Activated CD8-positive, alpha-beta memory T cell treated with anti-CD3 and anti-CD28 coated beads, Interleukin-2, amount 50 U/mL, for 48 hours (primary cell): Measurements from ENCODE around the gene MZF1.
"Not testable (repeated sequence)": the region's sequence is repeated elsewhere in the genome, so short reads cannot be mapped to it uniquely, and the experiment has no call there.

Source experiments
- DNase-seq: peaks from one replicate; pipeline ENCODE4 v3.0.0-alpha.2; 2020

MZF1 gene

GRCh38 chr19:58572818-58573657 is at the start of gene MZF1:
TSS of gene MZF1 (minus strand) at chr19:58573335. CDS start at chr19:58571389, 1,946 bp downstream.
- peak; percentile 99 for DNase-seq

- DNase-seq = not testable (repeated sequence)
Observed at GRCh38 chr19:58607213-58607612, 34.1 kb upstream of the MZF1 start.

- not testable (repeated sequence) for DNase-seq
Observed at GRCh38 chr19:58606251-58606896, 33.2 kb upstream of the MZF1 start.

GRCh38 chr19:58586133-58586765 is 13.1 kb upstream of the MZF1 start:
- no peak for DNase-seq

DNA sequence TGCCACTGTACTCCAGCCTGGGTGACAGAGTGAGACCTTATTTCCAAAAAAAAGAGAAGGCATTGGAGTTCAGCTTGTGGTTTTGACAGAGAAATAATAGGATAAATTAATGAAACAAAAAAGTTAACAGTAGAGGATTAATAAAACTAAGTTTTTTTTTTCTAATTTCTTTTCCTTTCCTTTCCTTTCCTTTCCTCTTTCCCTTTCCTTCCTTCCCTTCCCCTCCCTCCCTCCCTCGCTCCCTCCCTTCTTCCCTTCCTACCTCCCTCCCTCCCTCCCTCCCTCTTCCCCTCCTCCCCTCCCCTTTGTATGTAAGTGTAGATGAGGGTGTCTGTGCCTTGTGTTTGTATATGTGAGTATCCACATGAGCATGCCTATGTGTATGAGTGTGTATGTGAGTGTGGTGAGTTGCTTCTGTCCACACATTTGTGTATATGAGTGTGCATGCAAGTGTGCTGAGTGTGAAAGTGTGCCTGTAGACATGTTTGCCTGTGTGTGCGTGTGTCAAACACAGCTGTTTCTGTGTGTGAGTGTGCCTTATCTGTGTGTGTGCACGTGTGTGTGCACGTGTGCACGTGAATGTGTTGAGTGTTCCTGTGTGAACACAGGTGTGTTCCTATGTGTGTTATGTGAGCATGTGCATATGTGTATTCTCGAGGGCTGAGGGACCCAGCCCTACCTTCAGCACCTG is 12.5 kb upstream of the MZF1 start:
- DNase-seq = no peak

- no peak for DNase-seq
Observed at GRCh38 chr19:58584498-58585441, 11.6 kb upstream of the MZF1 start.

- DNase-seq = no peak
Observed at GRCh38 chr19:58582985-58583384, 9.8 kb upstream of the MZF1 start.

- DNase-seq = peak; percentile 94
Observed at GRCh38 chr19:58581227-58582141, 8.3 kb upstream of the MZF1 start.

DNA sequence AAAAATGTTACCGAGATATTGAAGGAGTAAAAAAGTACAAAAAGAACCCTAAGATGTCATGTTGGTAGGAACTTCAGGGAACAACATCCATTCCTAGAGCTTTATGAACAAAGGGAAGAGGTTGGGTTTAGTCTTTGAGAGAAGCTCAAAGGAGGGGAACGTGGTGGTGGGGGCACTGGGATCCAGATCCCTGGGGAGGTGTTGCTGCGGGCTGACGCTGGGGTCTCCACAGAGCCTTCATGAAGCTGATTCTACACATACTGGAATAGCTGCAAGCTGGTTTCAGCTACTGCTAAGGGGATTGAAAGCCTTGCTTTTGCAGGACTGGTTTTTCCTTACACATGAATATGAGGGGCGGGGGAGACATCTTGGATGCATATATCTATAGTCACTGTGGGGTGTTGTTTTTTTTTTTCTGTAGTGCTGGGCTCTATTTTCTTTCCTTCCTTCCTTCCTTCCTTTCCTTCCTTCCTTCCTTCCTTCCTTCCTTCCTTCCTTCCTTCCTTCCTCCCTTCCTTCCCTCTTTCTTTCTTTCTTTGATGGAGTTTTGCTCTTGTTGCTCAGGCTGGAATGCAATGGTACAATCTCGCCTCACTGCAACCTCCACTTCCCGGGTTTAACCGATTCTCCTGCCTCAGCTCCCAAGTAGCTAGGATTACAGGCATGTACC is 6.5 kb upstream of the MZF1 start:
- peak; percentile 32 for DNase-seq

GRCh38 chr19:58578012-58578925 is 5.1 kb upstream of the MZF1 start:
- DNase-seq = peak; percentile 56

DNA sequence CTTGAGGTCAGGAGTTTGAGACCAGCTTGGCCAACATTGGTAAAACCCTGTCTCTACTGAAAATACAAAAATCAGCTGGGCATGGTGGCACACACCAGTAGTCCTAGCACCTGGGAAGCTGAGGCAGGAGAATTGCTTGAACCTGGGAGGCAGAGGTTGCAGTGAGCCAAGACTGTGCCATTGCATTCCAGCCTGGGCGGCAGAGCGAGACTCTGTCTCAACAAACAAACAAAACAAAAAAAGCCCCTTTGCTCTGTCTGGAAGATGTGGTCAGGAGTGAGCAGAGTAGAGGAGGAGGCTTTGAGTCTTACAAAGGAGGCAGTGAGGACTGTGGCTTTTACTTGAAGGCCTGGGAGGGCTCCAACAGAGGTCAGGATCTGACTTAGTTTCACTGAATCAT is 4.4 kb upstream of the MZF1 start:
- DNase-seq = peak; percentile 42

DNA sequence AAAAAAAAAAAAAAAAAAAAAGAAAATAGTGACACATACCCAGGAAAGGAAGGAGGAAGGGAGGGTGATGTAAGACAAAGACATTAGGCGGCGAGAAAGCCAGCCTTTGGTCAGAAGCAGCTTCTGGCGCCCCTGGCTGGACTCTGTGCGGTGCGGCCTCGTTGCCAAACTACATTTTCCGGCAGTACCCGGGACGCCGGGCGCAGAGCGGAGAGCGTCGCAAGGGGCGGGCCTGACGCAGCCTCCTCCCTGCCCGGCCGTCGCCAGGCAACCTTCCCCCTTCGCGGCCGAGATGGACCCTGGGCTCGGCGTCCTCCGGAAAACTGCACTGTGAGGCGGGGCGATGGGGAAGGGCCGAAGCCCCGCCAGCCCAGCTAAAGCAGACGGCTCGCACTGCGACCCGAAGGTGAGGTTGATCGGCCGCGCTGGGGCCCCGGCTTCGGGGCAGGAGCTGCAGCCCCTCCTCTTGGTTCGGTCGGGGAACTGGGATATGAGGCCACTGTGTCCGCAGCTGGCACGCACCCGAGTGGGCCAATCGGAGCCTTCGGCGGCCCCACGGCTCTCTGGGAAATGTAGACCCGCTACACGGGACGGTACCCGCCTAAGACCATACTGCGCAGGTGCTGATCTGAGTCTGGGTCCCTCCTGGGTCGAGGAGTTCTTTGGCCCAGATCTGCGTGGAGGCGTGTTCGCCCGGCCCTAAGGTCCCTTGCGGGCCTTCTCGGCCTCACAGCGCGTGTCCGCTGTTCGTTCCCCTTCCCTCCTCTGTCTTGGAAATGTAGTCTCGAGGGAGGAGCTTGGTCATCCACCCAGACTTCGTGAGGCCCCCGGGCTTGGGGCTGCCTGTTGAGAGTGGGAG is 2.3 kb upstream of the MZF1 start:
- DNase-seq = peak; percentile 91

GRCh38 chr19:58573658-58574164 is 576 bp upstream of the MZF1 start:
- no peak for DNase-seq

DNA sequence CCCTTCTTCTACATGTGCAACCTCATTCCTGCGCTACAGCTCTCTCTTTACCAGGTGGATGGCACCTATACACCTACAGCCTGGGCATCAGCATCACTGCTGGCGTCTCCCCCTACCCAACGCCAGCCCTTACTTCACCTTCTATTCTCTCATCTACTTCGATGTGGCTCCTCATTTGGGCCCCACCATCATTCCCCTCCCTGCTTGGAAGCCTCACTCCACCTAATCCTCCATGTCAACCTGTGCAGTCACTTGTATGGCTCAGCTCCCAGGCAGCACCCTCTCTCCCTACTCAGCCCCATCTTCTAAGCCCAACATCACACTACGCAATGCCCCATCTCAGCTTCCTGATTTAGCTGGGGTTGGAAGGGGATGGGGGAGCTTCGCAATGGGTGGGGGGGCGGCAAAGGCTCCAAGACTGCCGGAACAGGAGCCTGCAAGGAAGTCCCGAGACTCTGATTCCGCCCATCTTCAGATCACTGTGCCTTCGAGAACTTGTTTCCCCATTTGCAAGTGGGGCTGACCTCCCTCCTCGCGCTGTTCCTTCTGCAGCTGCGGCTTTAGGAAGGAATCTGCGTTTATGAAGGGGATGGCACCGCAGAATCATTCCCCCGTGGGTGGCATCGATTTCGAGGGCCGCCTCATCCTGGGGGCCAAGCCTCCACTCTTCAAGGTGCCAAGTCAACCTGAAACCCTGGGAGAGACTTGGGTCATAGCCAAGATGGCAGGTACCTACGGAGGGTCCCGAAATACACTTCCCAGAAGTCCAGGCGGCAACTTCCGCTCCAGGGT is 913 bp downstream of the MZF1 start:
- DNase-seq = no peak

DNA sequence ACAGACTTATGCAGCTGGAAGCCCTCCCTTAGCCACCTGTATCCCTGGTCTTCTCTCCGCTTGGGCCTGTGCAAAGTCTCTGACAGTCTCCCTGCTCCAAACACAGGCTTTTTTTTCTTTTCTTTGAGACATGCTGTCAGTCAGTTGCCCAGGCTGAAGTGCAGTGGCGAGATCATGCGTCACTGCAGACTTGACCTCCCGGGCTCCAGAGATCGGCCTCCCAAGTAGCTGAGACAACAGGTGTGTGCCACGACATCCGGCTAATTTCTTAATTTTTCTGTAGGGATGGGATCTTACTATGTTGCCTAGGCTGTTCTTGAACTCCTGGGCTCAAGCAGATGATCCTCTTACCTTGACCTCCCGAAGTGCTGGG is 1.6 kb downstream of the MZF1 start:
- no peak for DNase-seq

DNA sequence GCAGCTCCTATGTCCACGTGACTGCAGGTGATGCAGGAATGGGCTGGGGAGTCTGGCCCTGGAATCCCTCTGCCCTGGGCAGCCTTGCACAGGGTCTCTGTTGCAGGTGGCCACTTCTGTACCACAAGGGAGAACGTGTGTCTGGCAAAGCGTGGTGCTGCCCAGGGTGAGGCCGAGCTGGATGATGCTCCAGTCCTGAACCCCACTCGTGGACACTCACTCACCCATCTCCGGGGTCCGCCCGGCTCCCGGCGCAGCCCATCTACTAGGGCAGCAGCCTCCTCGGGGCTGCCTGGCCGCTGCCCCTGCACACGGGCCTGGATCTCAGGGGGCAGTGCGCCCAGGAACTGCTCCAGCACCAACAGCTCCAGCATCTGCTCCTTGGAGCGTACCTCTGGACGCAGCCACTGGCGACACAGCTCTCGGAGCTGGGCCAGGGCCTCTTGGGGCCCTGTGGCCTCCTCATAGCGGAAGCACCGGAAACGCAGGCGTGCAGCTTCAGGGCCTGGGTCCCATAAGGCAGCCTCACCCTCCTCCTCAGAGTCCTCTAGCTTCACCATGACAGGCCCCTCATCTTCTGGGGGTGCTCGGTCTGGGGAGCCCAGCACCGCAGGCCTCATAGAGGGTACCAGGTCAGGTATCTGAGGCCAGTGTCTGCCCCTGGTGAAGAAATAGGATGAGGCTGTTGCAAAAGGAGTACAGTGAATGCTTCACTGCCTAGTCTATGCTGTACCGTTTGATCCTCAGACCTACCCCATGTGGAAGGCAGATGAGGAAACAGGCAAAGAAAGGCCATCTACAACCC is 2.2 kb downstream of the MZF1 start:
- DNase-seq = peak; percentile 51
